ENCODE data around the gene PAPPA2. TPM values are rescaled to one million over a fixed set of nuclear protein-coding genes. Genes with fewer than 3 reads are reported as not detected.

Gene PAPPA2
- total and polyA plus RNA-seq, 10 of the 15 experiments (the other 5 are each of a cell fraction or from before 2014, with no cell fraction given) = under 0.01 to 0.06 (median 0.03) TPM; not detected in 7

GRCh38 chr1:176736015-176736414 lies 273.0 kb downstream of the PAPPA2 start (continued):
- TF ChIP-seq, protein P1, sequence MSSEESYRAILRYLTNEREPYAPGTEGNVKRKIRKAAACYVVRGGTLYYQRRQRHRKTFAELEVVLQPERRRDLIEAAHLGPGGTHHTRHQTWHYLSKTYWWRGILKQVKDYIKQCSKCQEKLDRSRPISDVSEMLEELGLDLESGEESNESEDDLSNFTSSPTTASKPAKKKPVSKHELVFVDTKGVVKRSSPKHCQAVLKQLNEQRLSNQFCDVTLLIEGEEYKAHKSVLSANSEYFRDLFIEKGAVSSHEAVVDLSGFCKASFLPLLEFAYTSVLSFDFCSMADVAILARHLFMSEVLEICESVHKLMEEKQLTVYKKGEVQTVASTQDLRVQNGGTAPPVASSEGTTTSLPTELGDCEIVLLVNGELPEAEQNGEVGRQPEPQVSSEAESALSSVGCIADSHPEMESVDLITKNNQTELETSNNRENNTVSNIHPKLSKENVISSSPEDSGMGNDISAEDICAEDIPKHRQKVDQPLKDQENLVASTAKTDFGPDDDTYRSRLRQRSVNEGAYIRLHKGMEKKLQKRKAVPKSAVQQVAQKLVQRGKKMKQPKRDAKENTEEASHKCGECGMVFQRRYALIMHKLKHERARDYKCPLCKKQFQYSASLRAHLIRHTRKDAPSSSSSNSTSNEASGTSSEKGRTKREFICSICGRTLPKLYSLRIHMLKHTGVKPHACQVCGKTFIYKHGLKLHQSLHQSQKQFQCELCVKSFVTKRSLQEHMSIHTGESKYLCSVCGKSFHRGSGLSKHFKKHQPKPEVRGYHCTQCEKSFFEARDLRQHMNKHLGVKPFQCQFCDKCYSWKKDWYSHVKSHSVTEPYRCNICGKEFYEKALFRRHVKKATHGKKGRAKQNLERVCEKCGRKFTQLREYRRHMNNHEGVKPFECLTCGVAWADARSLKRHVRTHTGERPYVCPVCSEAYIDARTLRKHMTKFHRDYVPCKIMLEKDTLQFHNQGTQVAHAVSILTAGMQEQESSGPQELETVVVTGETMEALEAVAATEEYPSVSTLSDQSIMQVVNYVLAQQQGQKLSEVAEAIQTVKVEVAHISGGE (CRISPR knock-in tag; IDR thresholded peaks at IDR 0.05) = no peak
- TF ChIP-seq BMI1 (IDR thresholded peaks at IDR 0.05; ENCODE audit: borderline replicate concordance) = no peak
- no peak for TF ChIP-seq ZNF592 (IDR thresholded peaks at IDR 0.05)
- TF ChIP-seq NRF1 (conservative IDR thresholded peaks at IDR 0.05; ENCODE audit: low read depth, low read length) = no peak
- TF ChIP-seq MYB (IDR thresholded peaks at IDR 0.05; ENCODE audit: borderline replicate concordance, low read depth, low read length) = no peak
- no peak for TF ChIP-seq CBX5 (IDR thresholded peaks at IDR 0.05; ENCODE audit: low read depth)
- TF ChIP-seq ATF3 (IDR thresholded peaks at IDR 0.05; ENCODE audit: borderline replicate concordance, extremely low read depth, low read depth, low read length) = no peak
- TF ChIP-seq NBN (IDR thresholded peaks at IDR 0.05) = no peak
